ENCODE data around the gene PGP.

The PGP gene

DNA sequence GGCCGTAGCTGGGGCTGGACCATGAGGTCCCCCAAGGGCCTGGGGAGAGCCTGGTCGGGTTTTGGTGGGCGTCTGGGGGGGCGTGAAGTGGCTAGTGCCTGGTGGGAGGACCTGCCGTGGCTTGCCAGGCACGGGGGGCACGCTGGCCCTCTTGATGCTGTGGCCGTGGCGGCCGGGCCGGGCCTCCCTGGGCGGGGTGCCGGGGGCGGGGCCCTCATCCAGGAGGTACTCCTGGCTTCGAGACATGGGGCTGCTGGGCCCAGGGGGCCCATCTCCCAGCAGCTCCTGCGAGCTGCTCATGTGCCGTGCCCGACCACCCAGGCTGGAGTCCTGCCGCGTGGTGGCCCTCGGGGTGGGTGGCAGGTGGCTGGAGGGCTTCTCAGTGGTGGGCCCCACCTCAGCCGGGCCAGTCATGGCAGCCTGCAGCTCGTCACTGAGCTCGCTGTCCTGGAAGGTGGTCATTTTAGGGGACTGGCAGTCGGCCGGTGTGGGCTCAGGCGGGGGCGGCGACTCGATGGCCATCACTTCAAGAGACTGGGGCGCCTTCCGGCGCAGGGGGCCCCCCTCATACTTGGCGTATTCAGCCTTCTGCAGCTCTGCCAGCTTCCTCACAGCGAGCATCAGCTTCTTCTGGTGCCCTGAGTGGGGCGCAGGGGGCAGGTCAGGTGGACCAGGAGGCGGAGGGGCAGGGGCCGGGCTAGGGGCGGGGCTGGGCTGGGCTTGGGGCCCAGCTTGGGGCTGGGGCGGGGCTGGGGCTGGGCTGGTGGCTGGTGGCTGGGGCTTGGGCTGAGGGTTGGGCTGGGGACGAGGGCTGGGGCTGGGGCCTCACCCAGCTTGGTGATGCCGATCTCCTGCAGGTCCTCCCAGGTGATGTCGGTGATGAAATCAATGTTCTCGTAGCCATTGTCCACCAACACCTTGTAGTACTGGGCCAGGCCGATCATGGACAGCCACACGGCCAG is 33.4 kb downstream of the PGP start:
- no peaks in the 10 kb centered on the region for H3K36me3 ChIP-seq (ENCODE audit: control insufficient read depth, insufficient read depth, low read length)
- no peak overlapping the region for H3K4me3 ChIP-seq (ENCODE audit: low read length)
- no peaks in the 10 kb centered on the region for H3K4me1 ChIP-seq (ENCODE audit: control insufficient read depth, insufficient read depth, low read length)
- H3K9ac ChIP-seq (ENCODE audit: low read length) = no peak overlapping the region
- no peaks in the 10 kb centered on the region for H3K9me3 ChIP-seq (ENCODE audit: control insufficient read depth, low read length)
- H3K27me3 ChIP-seq (ENCODE audit: control insufficient read depth, insufficient read depth, low read length) = no peaks in the 10 kb centered on the region

DNA sequence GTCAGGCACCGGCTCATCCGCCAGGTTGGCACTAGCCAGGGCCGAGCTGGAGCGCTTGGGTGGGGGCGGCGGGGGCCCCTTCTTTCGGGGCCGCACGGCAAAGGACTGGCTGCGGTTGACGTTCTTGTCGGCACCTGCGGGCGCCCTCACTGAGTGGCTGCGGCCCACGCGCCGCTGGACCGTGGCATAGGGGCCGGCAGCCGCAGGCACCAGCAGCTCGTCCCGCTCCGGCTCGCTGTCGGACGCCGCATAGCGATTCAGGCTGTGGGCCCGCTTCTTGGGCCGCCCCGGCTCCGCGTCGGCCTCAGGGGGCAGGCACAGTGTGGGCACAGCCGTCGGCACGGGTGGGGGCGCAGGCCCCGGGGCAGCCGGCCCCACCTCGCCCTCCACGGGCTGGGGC is 34.2 kb downstream of the PGP start:
- Histone ChIP-seq H3K9me3 (ENCODE audit: control insufficient read depth, low read length) (no peaks in the 10 kb centered on the region), H3K4me1 (ENCODE audit: control insufficient read depth, insufficient read depth, low read length) (no peaks in the 10 kb centered on the region), H3K36me3 (ENCODE audit: control insufficient read depth, insufficient read depth, low read length) (no peaks in the 10 kb centered on the region), H3K9ac (ENCODE audit: low read length) (no peak overlapping the region), H3K4me3 (ENCODE audit: low read length) (no peak overlapping the region), H3K27me3 (ENCODE audit: control insufficient read depth, insufficient read depth, low read length) (no peaks in the 10 kb centered on the region)

DNA sequence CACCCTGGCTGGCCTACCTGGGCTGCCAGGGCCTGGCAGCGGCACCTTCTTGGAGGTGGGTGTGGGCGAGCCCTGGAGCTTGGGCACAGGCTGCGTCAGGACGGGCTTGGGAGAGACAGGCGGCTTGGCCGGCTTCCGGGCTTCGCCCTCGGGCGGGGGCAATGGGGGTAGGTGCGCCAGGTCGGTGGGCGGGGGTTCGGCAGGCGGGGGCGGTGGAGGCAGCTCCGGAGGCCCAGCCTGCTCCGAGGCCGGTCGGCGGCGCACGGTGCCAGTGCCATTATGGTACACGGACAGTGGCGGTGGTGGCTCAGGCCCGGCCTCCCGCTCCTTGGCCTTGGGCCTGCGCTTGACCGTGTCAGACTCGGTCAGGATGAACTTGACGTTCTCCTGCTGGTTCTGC is 35.1 kb downstream of the PGP start:
- Histone ChIP-seq H3K4me1 (ENCODE audit: control insufficient read depth, insufficient read depth, low read length) (no peaks in the 10 kb centered on the region), H3K9me3 (ENCODE audit: control insufficient read depth, low read length) (no peaks in the 10 kb centered on the region), H3K27me3 (ENCODE audit: control insufficient read depth, insufficient read depth, low read length) (no peaks in the 10 kb centered on the region), H3K9ac (ENCODE audit: low read length) (no peak overlapping the region), H3K36me3 (ENCODE audit: control insufficient read depth, insufficient read depth, low read length) (no peaks in the 10 kb centered on the region), H3K4me3 (ENCODE audit: low read length) (no peak overlapping the region)

DNA sequence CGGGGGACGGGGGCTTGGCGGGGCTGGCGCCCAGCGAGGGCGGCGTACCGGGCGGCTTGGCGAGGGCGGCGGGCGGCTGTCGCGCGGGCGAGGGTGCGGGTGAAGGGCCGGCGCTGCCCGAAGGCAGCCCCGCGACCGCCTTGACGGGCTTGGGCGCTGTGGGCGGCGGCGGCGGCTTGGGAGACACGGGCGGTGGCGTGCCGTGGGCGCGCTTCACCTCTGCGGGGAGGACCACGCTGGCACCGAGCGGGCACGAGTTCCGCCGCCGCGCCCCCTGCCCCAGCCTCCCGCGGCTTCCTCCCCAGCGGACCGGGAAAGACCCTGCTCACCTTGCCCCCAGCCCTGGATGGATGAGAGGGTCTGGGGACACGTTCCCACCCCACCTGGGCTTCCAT is 35.5 kb downstream of the PGP start:
- Histone ChIP-seq H3K9ac (ENCODE audit: low read length) (no peak overlapping the region), H3K27me3 (ENCODE audit: control insufficient read depth, insufficient read depth, low read length) (no peaks in the 10 kb centered on the region), H3K4me1 (ENCODE audit: control insufficient read depth, insufficient read depth, low read length) (no peaks in the 10 kb centered on the region), H3K9me3 (ENCODE audit: control insufficient read depth, low read length) (no peaks in the 10 kb centered on the region), H3K36me3 (ENCODE audit: control insufficient read depth, insufficient read depth, low read length) (peaks cover 2% of the 10 kb centered on the region), H3K4me3 (ENCODE audit: low read length) (no peak overlapping the region)

DNA sequence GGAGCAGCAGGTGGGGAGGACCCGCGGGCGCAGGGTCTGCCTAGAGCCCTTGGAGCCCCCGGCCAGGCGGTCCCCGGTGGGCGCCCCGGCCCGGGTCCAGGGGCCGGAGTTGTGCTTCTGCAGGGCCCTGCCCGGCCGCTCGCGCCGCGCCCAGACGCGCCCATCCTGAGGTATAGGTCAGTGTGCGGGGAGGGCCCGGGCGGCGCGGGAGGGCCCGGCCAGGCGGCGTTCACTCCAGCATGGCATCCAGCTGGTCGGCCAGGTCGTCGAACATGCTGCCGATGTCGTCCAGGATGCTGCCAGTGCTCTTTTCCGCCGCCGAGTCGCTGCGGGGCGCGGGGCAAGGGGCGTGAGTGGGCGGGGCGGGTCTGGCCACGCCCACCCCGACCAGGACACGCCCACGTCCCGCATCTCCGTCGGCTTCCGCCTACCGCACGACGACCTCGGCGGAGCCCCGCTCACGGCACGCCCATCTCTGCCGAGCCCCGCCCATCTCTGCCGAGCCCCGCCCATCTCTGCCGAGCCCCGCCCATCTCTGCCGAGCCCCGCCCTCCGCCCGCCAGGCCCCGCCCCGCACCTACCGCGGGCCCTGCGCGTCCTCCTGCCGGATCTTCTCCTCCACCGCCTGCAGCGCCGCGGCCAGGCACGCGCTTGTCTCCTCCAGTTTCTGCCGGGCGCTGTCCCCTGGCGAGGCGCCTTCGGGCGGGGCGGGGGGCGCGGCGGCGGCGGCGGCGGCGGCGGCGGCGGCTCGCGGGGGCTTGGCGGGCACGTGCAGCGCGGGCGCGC is 36.1 kb downstream of the PGP start:
- Histone ChIP-seq H3K36me3 (ENCODE audit: control insufficient read depth, insufficient read depth, low read length) (peaks cover 6% of the 10 kb centered on the region), H3K27me3 (ENCODE audit: control insufficient read depth, insufficient read depth, low read length) (no peaks in the 10 kb centered on the region), H3K4me1 (ENCODE audit: control insufficient read depth, insufficient read depth, low read length) (no peaks in the 10 kb centered on the region), H3K9ac (ENCODE audit: low read length) (no peak overlapping the region), H3K4me3 (ENCODE audit: low read length) (no peak overlapping the region), H3K9me3 (ENCODE audit: control insufficient read depth, low read length) (no peaks in the 10 kb centered on the region)

DNA sequence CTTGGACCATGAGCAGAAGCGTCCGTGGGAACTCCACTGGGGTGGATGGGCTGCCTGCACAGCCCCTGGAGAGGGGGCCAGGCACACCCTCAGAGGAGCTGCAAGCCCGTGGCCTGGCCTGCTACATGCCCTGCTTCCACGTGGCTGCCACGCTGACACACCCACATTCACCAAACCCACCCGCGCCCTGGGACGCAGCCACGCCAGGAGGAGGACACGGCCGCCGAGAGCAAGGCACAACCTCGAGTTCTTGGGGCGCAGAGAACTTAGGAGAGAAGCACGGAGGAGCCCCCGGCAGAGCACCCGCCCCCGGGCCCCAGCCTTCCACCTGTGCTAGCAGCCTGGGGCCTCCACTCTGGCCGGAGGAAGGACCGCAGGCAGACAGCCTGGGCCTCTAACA is 37.1 kb downstream of the PGP start:
- Histone ChIP-seq H3K27me3 (ENCODE audit: control insufficient read depth, insufficient read depth, low read length) (no peaks in the 10 kb centered on the region), H3K36me3 (ENCODE audit: control insufficient read depth, insufficient read depth, low read length) (peaks cover 6% of the 10 kb centered on the region), H3K9me3 (ENCODE audit: control insufficient read depth, low read length) (no peaks in the 10 kb centered on the region), H3K9ac (ENCODE audit: low read length) (no peak overlapping the region), H3K4me3 (ENCODE audit: low read length) (no peak overlapping the region), H3K4me1 (ENCODE audit: control insufficient read depth, insufficient read depth, low read length) (peaks cover 7% of the 10 kb centered on the region)

DNA sequence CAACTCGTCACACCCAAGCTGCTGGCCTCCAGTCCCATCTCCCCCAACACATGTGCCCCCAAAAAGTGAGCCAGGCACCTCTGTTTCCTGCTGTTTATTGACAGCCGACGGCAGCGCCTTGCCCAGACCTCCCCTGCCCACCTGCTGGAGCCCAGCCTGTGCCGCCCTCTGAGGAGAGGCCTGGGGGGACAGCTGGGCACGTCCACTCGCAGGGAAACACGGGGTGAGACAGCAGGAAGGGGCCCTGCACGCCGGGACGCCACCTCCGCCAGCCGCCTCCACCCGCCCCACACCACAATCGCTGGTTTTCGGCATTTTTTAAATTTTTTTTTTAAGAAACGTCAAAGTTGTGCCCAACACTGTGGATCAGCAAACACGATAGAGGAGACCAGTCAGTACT is 37.5 kb downstream of the PGP start:
- Histone ChIP-seq H3K27me3 (ENCODE audit: control insufficient read depth, insufficient read depth, low read length) (no peaks in the 10 kb centered on the region), H3K4me1 (ENCODE audit: control insufficient read depth, insufficient read depth, low read length) (peaks cover 7% of the 10 kb centered on the region), H3K9ac (ENCODE audit: low read length) (no peak overlapping the region), H3K4me3 (ENCODE audit: low read length) (no peak overlapping the region), H3K36me3 (ENCODE audit: control insufficient read depth, insufficient read depth, low read length) (peaks cover 6% of the 10 kb centered on the region), H3K9me3 (ENCODE audit: control insufficient read depth, low read length) (no peaks in the 10 kb centered on the region)

DNA sequence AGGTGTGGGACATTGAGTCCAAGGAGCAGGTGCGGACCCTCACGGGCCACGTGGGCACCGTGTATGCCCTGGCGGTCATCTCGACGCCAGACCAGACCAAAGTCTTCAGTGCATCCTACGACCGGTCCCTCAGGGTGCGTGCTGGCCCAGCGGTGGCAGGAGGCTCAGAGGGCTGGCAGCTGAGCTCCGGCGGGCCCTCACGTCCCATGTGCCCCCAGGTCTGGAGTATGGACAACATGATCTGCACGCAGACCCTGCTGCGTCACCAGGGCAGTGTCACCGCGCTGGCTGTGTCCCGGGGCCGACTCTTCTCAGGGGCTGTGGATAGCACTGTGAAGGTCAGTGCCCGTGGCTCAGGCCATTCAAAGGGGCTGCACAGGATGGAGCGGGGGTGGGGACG is 38.6 kb downstream of the PGP start:
- peaks cover 6% of the 10 kb centered on the region for H3K36me3 ChIP-seq (ENCODE audit: control insufficient read depth, insufficient read depth, low read length)
- no peaks in the 10 kb centered on the region for H3K27me3 ChIP-seq (ENCODE audit: control insufficient read depth, insufficient read depth, low read length)

DNA sequence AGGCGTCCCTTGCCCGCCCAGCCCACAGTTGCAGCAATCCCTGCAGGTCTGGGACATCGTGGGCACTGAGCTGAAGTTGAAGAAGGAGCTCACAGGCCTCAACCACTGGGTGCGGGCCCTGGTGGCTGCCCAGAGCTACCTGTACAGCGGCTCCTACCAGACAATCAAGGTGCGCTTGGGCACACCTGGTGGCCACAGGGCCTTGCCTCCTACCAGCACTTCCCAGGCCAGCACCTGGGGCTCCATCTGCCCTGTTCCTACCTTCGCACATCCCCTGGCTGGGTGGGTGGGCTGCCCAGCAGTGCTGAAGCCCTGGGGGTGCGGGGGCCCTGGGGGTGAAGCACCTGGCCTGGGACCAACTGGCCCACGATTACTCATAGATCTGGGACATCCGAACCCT is 39.2 kb downstream of the PGP start:
- Histone ChIP-seq H3K9me3 (ENCODE audit: control insufficient read depth, low read length) (no peaks in the 10 kb centered on the region), H3K27me3 (ENCODE audit: control insufficient read depth, insufficient read depth, low read length) (no peaks in the 10 kb centered on the region), H3K9ac (ENCODE audit: low read length) (no peak overlapping the region), H3K36me3 (ENCODE audit: control insufficient read depth, insufficient read depth, low read length) (peaks cover 6% of the 10 kb centered on the region), H3K4me3 (ENCODE audit: low read length) (no peak overlapping the region), H3K4me1 (ENCODE audit: control insufficient read depth, insufficient read depth, low read length) (peaks cover 7% of the 10 kb centered on the region)

More for the DNA sequence above, 38.6 kb downstream of the PGP start:
- no peak overlapping the region for H3K4me3 ChIP-seq (ENCODE audit: low read length)
- H3K9ac ChIP-seq (ENCODE audit: low read length) = no peak overlapping the region
- H3K9me3 ChIP-seq (ENCODE audit: control insufficient read depth, low read length) = no peaks in the 10 kb centered on the region
- peaks cover 7% of the 10 kb centered on the region for H3K4me1 ChIP-seq (ENCODE audit: control insufficient read depth, insufficient read depth, low read length)

DNA sequence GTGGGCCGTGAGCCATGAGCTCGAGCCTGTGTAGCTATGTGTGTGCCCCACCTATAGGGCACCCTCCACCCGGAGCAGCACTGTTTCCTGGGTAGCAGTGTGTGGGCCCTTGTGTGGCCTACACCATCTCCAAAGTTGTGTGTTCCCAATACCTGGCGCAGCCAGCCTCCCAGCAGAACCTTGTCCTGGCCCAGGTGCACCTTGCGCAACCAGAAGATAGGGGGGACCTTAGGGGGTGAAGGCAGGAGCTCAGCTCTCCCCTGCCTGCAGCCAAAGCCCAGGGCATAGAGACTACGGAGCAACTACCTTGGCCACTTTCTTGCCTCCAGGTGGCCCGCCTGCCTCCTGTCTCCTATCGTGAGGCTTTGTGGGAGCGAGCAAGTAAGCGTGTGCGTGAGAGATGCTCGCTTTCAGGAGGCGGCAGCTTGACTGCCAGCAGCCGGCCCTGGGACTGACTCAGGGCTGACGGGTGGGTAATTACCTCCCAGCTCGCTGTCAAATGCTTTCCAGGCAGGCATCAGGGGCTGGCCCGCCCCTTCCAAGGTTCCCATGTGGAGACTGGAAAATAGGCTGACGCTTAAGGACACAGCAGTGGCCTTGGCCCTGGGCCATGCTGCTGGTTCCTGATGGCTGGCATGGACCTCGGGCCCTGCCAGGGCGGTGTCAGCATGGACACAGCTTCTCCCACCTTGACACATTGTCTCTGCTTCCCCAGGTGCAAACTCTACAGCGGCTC is 40.1 kb downstream of the PGP start:
- Histone ChIP-seq H3K36me3 (ENCODE audit: control insufficient read depth, insufficient read depth, low read length) (peaks cover 6% of the 10 kb centered on the region), H3K4me1 (ENCODE audit: control insufficient read depth, insufficient read depth, low read length) (peaks cover 7% of the 10 kb centered on the region), H3K9ac (ENCODE audit: low read length) (no peak overlapping the region), H3K27me3 (ENCODE audit: control insufficient read depth, insufficient read depth, low read length) (no peaks in the 10 kb centered on the region), H3K9me3 (ENCODE audit: control insufficient read depth, low read length) (no peaks in the 10 kb centered on the region), H3K4me3 (ENCODE audit: low read length) (no peak overlapping the region)

DNA sequence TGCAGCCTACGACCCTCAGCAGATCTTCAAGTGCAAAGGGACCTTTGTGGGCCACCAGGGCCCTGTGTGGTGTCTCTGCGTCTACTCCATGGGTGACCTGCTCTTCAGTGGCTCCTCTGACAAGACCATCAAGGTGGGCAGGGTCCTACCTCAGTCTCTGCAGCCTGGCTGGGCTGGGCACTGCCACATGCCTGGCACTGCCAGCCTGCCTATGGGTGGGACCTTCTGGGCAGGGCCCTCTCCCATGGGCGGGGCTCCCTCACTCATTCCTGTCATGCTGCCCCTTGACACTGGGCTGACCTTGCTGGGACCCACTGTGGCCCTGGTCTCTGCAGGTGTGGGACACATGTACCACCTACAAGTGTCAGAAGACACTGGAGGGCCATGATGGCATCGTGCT is 40.7 kb downstream of the PGP start:
- H3K27me3 ChIP-seq (ENCODE audit: control insufficient read depth, insufficient read depth, low read length) = no peaks in the 10 kb centered on the region
- no peak overlapping the region for H3K4me3 ChIP-seq (ENCODE audit: low read length)
- no peak overlapping the region for H3K9ac ChIP-seq (ENCODE audit: low read length)
- H3K36me3 ChIP-seq (ENCODE audit: control insufficient read depth, insufficient read depth, low read length) = peaks cover 6% of the 10 kb centered on the region
- H3K9me3 ChIP-seq (ENCODE audit: control insufficient read depth, low read length) = no peaks in the 10 kb centered on the region
- peaks cover 7% of the 10 kb centered on the region for H3K4me1 ChIP-seq (ENCODE audit: control insufficient read depth, insufficient read depth, low read length)

DNA sequence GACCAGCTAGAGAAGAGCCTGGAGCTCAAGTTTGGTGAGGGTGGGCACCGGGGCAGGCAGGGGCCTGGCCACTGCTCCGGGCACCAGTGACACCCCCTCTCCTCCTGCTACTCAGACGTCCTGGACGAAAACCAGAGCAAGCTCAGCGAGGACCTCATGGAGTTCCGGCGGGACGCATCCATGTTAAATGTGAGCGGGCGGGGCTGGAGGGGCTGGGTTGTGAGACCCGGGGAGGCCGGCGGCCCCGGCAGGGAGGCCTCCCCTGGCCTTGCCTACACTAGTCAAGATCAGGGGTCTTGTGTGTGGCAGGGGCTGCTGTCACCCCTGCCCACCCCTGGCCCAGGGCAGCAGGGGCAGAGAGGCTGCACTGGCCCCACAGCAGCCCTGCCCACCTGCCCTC is 41.3 kb downstream of the PGP start:
- H3K4me3 ChIP-seq (ENCODE audit: low read length) = no peak overlapping the region
- peaks cover 7% of the 10 kb centered on the region for H3K4me1 ChIP-seq (ENCODE audit: control insufficient read depth, insufficient read depth, low read length)
- H3K9ac ChIP-seq (ENCODE audit: low read length) = no peak overlapping the region
- no peaks in the 10 kb centered on the region for H3K27me3 ChIP-seq (ENCODE audit: control insufficient read depth, insufficient read depth, low read length)
- no peaks in the 10 kb centered on the region for H3K9me3 ChIP-seq (ENCODE audit: control insufficient read depth, low read length)
- H3K36me3 ChIP-seq (ENCODE audit: control insufficient read depth, insufficient read depth, low read length) = peaks cover 6% of the 10 kb centered on the region

Measured in mucosa of stomach (tissue), 1 donor.